Karpas-422 (cell line): ENCODE measurements around the gene RNASE1. TPM values are rescaled to one million over a fixed set of nuclear protein-coding genes. Genes with fewer than 3 reads are reported as not detected.

Experiments
- DNase-seq: peaks from one replicate; pipeline ENCODE4 v3.0.0-alpha.2; 2015
- H2AFZ ChIP-seq: fragments of 200-600 bp; sonication (generic); 2 replicates; pipeline ENCODE4 v1.6.1; 2014; ENCODE audit warnings: antibody characterized with exemption, low read length, mixed read lengths
- H3K27ac ChIP-seq: fragments of 200-600 bp; sonication (generic); 2 replicates; pipeline ENCODE4 v1.5.1; 2014; ENCODE audit warnings: mild to moderate bottlenecking, low read length, moderate library complexity
- H3K27me3 ChIP-seq: fragments of 200-600 bp; sonication (generic); 2 replicates; pipeline ENCODE4 v1.6.1; 2014; ENCODE audit warnings: low read length, mixed read lengths
- H3K36me3 ChIP-seq: fragments of 200-600 bp; sonication (generic); 2 replicates; pipeline ENCODE4 v1.6.1; 2014; ENCODE audit warnings: low read length, mixed read lengths; ENCODE audit not compliant: insufficient read depth
- H3K4me1 ChIP-seq: fragments of 200-600 bp; sonication (generic); 2 replicates; pipeline ENCODE4 v1.6.1; 2014; ENCODE audit warnings: mild to moderate bottlenecking, low read length, mixed read lengths
- H3K4me2 ChIP-seq: fragments of 200-600 bp; sonication (generic); 2 replicates; pipeline ENCODE4 v1.6.1; 2014; ENCODE audit warnings: low read length, low read depth, mild to moderate bottlenecking; ENCODE audit not compliant: poor library complexity, severe bottlenecking
- H3K4me3 ChIP-seq: fragments of 200-600 bp; sonication (generic); 2 replicates; pipeline ENCODE4 v1.5.1; 2014; ENCODE audit warnings: mild to moderate bottlenecking, antibody characterized with exemption, low read length, mixed read lengths
- H3K79me2 ChIP-seq: fragments of 200-600 bp; sonication (generic); 2 replicates; pipeline ENCODE4 v1.6.1; 2014; ENCODE audit warnings: mild to moderate bottlenecking, low read length, mixed read lengths
- H3K9ac ChIP-seq: fragments of 200-600 bp; sonication (generic); 2 replicates; pipeline ENCODE4 v1.6.0; 2014; ENCODE audit warnings: low read length
- H3K9me2 ChIP-seq: fragments of 200-600 bp; sonication (generic), shearing (Covaris generic); replicated peaks from 2 replicates; pipeline ENCODE4 v1.6.0; 2014; ENCODE audit warnings: mild to moderate bottlenecking, low read length, moderate library complexity; ENCODE audit not compliant: insufficient read depth
- H3K9me3 ChIP-seq: fragments of 300-700, 200-600 bp; sonication (generic); 2 replicates; pipeline ENCODE4 v1.6.1; 2014; ENCODE audit warnings: low read length, mixed read lengths
- H4K20me1 ChIP-seq: fragments of 200-600 bp; sonication (generic); 2 replicates; pipeline ENCODE4 v1.6.1; 2014; ENCODE audit warnings: mild to moderate bottlenecking, antibody characterized with exemption, low read length, low read depth; ENCODE audit not compliant: insufficient read depth
- total RNA-seq: library from RNA; depleted of rRNA; stranded (reverse); fragments of >200 nt; shearing (Covaris generic); gene quantifications from 2 replicates; pipeline ENCODE4 v1.2.3, GENCODE V29; 2014; ENCODE audit warnings: low replicate concordance

The RNASE1 gene
- total RNA-seq, 1 experiment from 2014 or later, result not detected

GRCh38 chr14:20799892-20800544 is 2.6 kb downstream of the RNASE1 start:
- Histone ChIP-seq H3K79me2 (no peaks in the 10 kb centered on the region), H3K4me2 (no peak overlapping the region), H3K4me3 (no peak overlapping the region), H3K27ac (no peak overlapping the region), H2AFZ (no peak overlapping the region), H3K9me2 (no peaks in the 10 kb centered on the region), H3K36me3 (no peaks in the 10 kb centered on the region), H4K20me1 (no peaks in the 10 kb centered on the region), H3K4me1 (no peaks in the 10 kb centered on the region), H3K27me3 (0 out of 2 replicates have a peak, but pooled peaks cover 2% of the 10 kb centered on the region), H3K9me3 (no peaks in the 10 kb centered on the region), H3K9ac (no peak overlapping the region)
- no peak for DNase-seq

GRCh38 chr14:20799456-20799891 is 3.2 kb downstream of the RNASE1 start:
- no peak overlapping the region for H3K27ac ChIP-seq
- no peak overlapping the region for H2AFZ ChIP-seq
- H3K36me3 ChIP-seq, result no peaks in the 10 kb centered on the region
- no peak overlapping the region for H3K9ac ChIP-seq
- no peaks in the 10 kb centered on the region for H3K9me3 ChIP-seq
- no peak for DNase-seq
- no peaks in the 10 kb centered on the region for H3K4me1 ChIP-seq
- H3K79me2 ChIP-seq, result no peaks in the 10 kb centered on the region
- H4K20me1 ChIP-seq, result no peaks in the 10 kb centered on the region
- no peaks in the 10 kb centered on the region for H3K9me2 ChIP-seq
- H3K27me3 ChIP-seq, result 0 out of 2 replicates have a peak, but pooled peaks cover 2% of the 10 kb centered on the region
- no peak overlapping the region for H3K4me2 ChIP-seq
- no peak overlapping the region for H3K4me3 ChIP-seq

GRCh38 chr14:20798932-20799331 is 3.7 kb downstream of the RNASE1 start:
- Histone ChIP-seq H2AFZ (no peak overlapping the region), H3K36me3 (no peaks in the 10 kb centered on the region), H3K4me3 (no peak overlapping the region), H3K4me2 (no peak overlapping the region), H3K4me1 (no peaks in the 10 kb centered on the region), H3K27me3 (0 out of 2 replicates have a peak, but pooled peaks cover 2% of the 10 kb centered on the region), H3K27ac (no peak overlapping the region), H3K9me2 (no peaks in the 10 kb centered on the region), H3K9me3 (no peaks in the 10 kb centered on the region), H3K79me2 (no peaks in the 10 kb centered on the region), H3K9ac (no peak overlapping the region), H4K20me1 (no peaks in the 10 kb centered on the region)
- no peak for DNase-seq

- 0 out of 2 replicates have a peak, but pooled peaks cover 2% of the 10 kb centered on the region for H3K27me3 ChIP-seq
- no peaks in the 10 kb centered on the region for H4K20me1 ChIP-seq
- H3K36me3 ChIP-seq, result no peaks in the 10 kb centered on the region
- H3K4me3 ChIP-seq, result no peak overlapping the region
- no peak overlapping the region for H3K4me2 ChIP-seq
- no peaks in the 10 kb centered on the region for H3K4me1 ChIP-seq
- H3K9ac ChIP-seq, result no peak overlapping the region
- no peak overlapping the region for H2AFZ ChIP-seq
- H3K9me2 ChIP-seq, result no peaks in the 10 kb centered on the region
- no peak overlapping the region for H3K27ac ChIP-seq
- no peak for DNase-seq
- H3K9me3 ChIP-seq, result no peaks in the 10 kb centered on the region
- no peaks in the 10 kb centered on the region for H3K79me2 ChIP-seq
Observed at GRCh38 chr14:20798318-20798717, 4.3 kb downstream of the RNASE1 start.

GRCh38 chr14:20797164-20797563 is 5.5 kb downstream of the RNASE1 start:
- Histone ChIP-seq H4K20me1 (no peaks in the 10 kb centered on the region), H3K4me3 (no peak overlapping the region), H3K4me2 (no peak overlapping the region), H3K9ac (no peak overlapping the region), H3K27ac (no peak overlapping the region), H3K36me3 (no peaks in the 10 kb centered on the region), H3K9me2 (no peaks in the 10 kb centered on the region), H3K79me2 (no peaks in the 10 kb centered on the region), H3K4me1 (no peaks in the 10 kb centered on the region), H2AFZ (no peak overlapping the region), H3K27me3 (0 out of 2 replicates have a peak, but pooled peaks cover 2% of the 10 kb centered on the region), H3K9me3 (no peaks in the 10 kb centered on the region)
- DNase-seq, result no peak

- Histone ChIP-seq H2AFZ (no peak overlapping the region), H3K27me3 (0 out of 2 replicates have a peak, but pooled peaks cover 2% of the 10 kb centered on the region), H3K4me2 (no peak overlapping the region), H4K20me1 (no peaks in the 10 kb centered on the region), H3K27ac (no peak overlapping the region), H3K4me1 (no peaks in the 10 kb centered on the region), H3K36me3 (no peaks in the 10 kb centered on the region), H3K4me3 (no peak overlapping the region), H3K79me2 (no peaks in the 10 kb centered on the region), H3K9ac (no peak overlapping the region), H3K9me2 (no peaks in the 10 kb centered on the region), H3K9me3 (no peaks in the 10 kb centered on the region)
- no peak for DNase-seq
Observed at GRCh38 chr14:20794644-20795369, 7.8 kb downstream of the RNASE1 start.

- H3K4me2 ChIP-seq, result no peak overlapping the region
- H3K9me2 ChIP-seq, result no peaks in the 10 kb centered on the region
- no peaks in the 10 kb centered on the region for H3K9me3 ChIP-seq
- no peaks in the 10 kb centered on the region for H3K4me1 ChIP-seq
- no peak for DNase-seq
- H3K27ac ChIP-seq, result no peak overlapping the region
- no peak overlapping the region for H3K4me3 ChIP-seq
- no peaks in the 10 kb centered on the region for H4K20me1 ChIP-seq
- H2AFZ ChIP-seq, result no peak overlapping the region
- H3K27me3 ChIP-seq, result no peaks in the 10 kb centered on the region
- no peaks in the 10 kb centered on the region for H3K79me2 ChIP-seq
- H3K36me3 ChIP-seq, result no peaks in the 10 kb centered on the region
- H3K9ac ChIP-seq, result no peak overlapping the region
Observed at GRCh38 chr14:20792556-20792955, 10.1 kb downstream of the RNASE1 start.

GRCh38 chr14:20791597-20791996 is 11.0 kb downstream of the RNASE1 start:
- Histone ChIP-seq H3K4me3 (no peak overlapping the region), H3K79me2 (no peaks in the 10 kb centered on the region), H3K4me2 (no peak overlapping the region), H4K20me1 (no peaks in the 10 kb centered on the region), H3K9me3 (no peaks in the 10 kb centered on the region), H3K27me3 (no peaks in the 10 kb centered on the region), H3K27ac (no peak overlapping the region), H3K36me3 (no peaks in the 10 kb centered on the region), H3K9me2 (no peaks in the 10 kb centered on the region), H3K9ac (no peak overlapping the region), H2AFZ (no peak overlapping the region), H3K4me1 (no peaks in the 10 kb centered on the region)
- DNase-seq, result no peak
